OCI-LY7 (cell line): Measurements from ENCODE around the gene TMEM53. TPM values are rescaled to one million over a fixed set of nuclear protein-coding genes. Genes with fewer than 3 reads are reported as not detected.

ENCODE experiments used
- BruUV-seq: library from RNA; stranded (reverse); fragments of 400-500 nt; replicated peaks from 2 replicates; lab custom pipeline; 2021; lab: Mats Ljungman, UMichigan
- CTCF ChIA-PET: fragments of 300-600 bp; sonication (Branson Sonifier 250); formaldehyde crosslinking; loops from one replicate; lab custom pipeline; 2022; ENCODE audit warnings: antibody characterized with exemption; ENCODE audit not compliant: unreplicated experiment; lab: Charles Lee
- POLR2A ChIA-PET: fragments of 300-600 bp; sonication (Branson Sonifier 250); formaldehyde crosslinking; loops from one replicate; lab custom pipeline; 2022; ENCODE audit warnings: antibody characterized with exemption; lab: Charles Lee
- DNase-seq: peaks from one replicate; pipeline ENCODE4 v3.0.0-alpha.2; 2015; ENCODE audit warnings: low spot score
- H2AFZ ChIP-seq: fragments of 200-600 bp; sonication (generic), shearing (Covaris generic); 2 replicates; pipeline ENCODE4 v1.6.1; 2014; ENCODE audit warnings: mild to moderate bottlenecking, antibody characterized with exemption, low read length, moderate library complexity
- H3K27ac ChIP-seq: fragments of 200-600 bp; sonication (generic); 2 replicates; pipeline ENCODE4 v1.5.1; 2014; ENCODE audit warnings: mixed run types, low read depth, mild to moderate bottlenecking, moderate library complexity, low read length, inconsistent platforms; ENCODE audit not compliant: poor library complexity, severe bottlenecking
- H3K36me3 ChIP-seq: fragments of 200-600 bp; sonication (generic); 2 replicates; pipeline ENCODE4 v1.6.1; 2014; ENCODE audit warnings: mild to moderate bottlenecking, antibody characterized with exemption, low read length, moderate library complexity, mixed read lengths; ENCODE audit not compliant: insufficient read depth
- H3K4me1 ChIP-seq: fragments of 200-600 bp; sonication (generic); 2 replicates; pipeline ENCODE4 v1.5.1; 2014; ENCODE audit warnings: mild to moderate bottlenecking, low read length; ENCODE audit not compliant: insufficient read depth, poor library complexity, severe bottlenecking
- H3K4me2 ChIP-seq: fragments of 200-600 bp; sonication (generic); 2 replicates; pipeline ENCODE4 v1.6.1; 2014; ENCODE audit warnings: mild to moderate bottlenecking, low read length
- H3K4me3 ChIP-seq: fragments of 200-600 bp; sonication (generic); 2 replicates; pipeline ENCODE4 v1.5.1; 2014; ENCODE audit warnings: mild to moderate bottlenecking, low read depth, low read length; ENCODE audit not compliant: poor library complexity, severe bottlenecking
- H3K79me2 ChIP-seq: fragments of 200-600 bp; sonication (generic); 2 replicates; pipeline ENCODE4 v1.6.1; 2016; ENCODE audit warnings: low read depth, mild to moderate bottlenecking, low read length, moderate library complexity, mixed read lengths; ENCODE audit not compliant: insufficient read depth
- H3K9me2 ChIP-seq: fragments of 200-600 bp; sonication (generic); 2 replicates; pipeline ENCODE4 v1.6.1; 2016; ENCODE audit warnings: mild to moderate bottlenecking, low read length, mixed read lengths; ENCODE audit not compliant: insufficient read depth
- H3K9me3 ChIP-seq: fragments of 200-600 bp; sonication (generic); 2 replicates; pipeline ENCODE4 v1.6.1; 2014; ENCODE audit warnings: mild to moderate bottlenecking, mixed run types, low read length, mixed read lengths
- H4K20me1 ChIP-seq: fragments of 200-600 bp; sonication (generic); 2 replicates; pipeline ENCODE4 v1.6.1; 2014; ENCODE audit warnings: mild to moderate bottlenecking, antibody characterized with exemption, low read length, moderate library complexity, mixed read lengths; ENCODE audit not compliant: insufficient read depth
- EZH2phosphoT487 ChIP-seq: fragments of 200-600 bp; sonication (generic); IDR thresholded peaks from 2 replicates; pipeline ENCODE4 v1.6.1; 2018; ENCODE audit warnings: low read depth, borderline replicate concordance, mild to moderate bottlenecking, mixed run types, antibody characterized with exemption, low read length, moderate library complexity, mixed read lengths
- intact Hi-C: fragments of 100-400 bp; cut with micrococcal nuclease; formaldehyde crosslinking; loops from one replicate; pipeline ENCODE4 v1.10.0; 2022; ENCODE audit not compliant: unreplicated experiment
- total RNA-seq, 2 experiments: library from RNA; depleted of rRNA in 1 of 2; stranded (reverse); fragments of >200 nt in 1 of 2; shearing (Covaris generic) in 1 of 2; gene quantifications; 2 replicates each; pipeline ENCODE4 v1.2.3, GENCODE V29; 2014 to 2022
- TF ChIP-seq, protein P1 (sequence below): fragments of 200-600 bp; sonication (generic); conservative IDR thresholded peaks from 2 replicates; pipeline ENCODE4 v1.5.1; 2014; ENCODE audit warnings: mild to moderate bottlenecking, antibody characterized with exemption, low read length, moderate library complexity, mixed read lengths

The TMEM53 gene
- total RNA-seq, 2 experiments from 2014 or later: 6.6 to 8.1 TPM

GRCh38 chr1:44640200-44640853 lies 34.0 kb downstream of the TMEM53 start:
- intact Hi-C loops: no loop called here
- peaks cover 98% of the 10 kb centered on the region for H3K36me3 ChIP-seq
- POLR2A ChIA-PET: no interaction called here

GRCh38 chr1:44637702-44638411 lies 36.4 kb downstream of the TMEM53 start:
- Histone ChIP-seq H4K20me1 (no peaks in the 10 kb centered on the region), H3K4me3 (no peak overlapping the region), H3K79me2 (peaks cover 19% of the 10 kb centered on the region), H3K9me2 (no peaks in the 10 kb centered on the region), H3K27ac (no peak overlapping the region), H3K36me3 (peaks cover 98% of the 10 kb centered on the region), H3K9me3 (no peaks in the 10 kb centered on the region), H3K4me1 (peaks cover 16% of the 10 kb centered on the region), H2AFZ (no peak overlapping the region), H3K4me2 (no peak overlapping the region)
- DNase-seq: no peak
- intact Hi-C loops: no loop called here
- POLR2A ChIA-PET: interaction anchor here (1.6 kb wide), 1 partner anchor 10 kb away, joined by 5 read pairs; no protein-coding TSS in a partner anchor
- CTCF ChIA-PET: interaction anchor here (1.0 kb wide), 1 partner anchor 13 kb away, joined by 3 read pairs; no protein-coding TSS in a partner anchor
- TF ChIP-seq EZH2phosphoT487: no peak
- TF ChIP-seq, protein P1, sequence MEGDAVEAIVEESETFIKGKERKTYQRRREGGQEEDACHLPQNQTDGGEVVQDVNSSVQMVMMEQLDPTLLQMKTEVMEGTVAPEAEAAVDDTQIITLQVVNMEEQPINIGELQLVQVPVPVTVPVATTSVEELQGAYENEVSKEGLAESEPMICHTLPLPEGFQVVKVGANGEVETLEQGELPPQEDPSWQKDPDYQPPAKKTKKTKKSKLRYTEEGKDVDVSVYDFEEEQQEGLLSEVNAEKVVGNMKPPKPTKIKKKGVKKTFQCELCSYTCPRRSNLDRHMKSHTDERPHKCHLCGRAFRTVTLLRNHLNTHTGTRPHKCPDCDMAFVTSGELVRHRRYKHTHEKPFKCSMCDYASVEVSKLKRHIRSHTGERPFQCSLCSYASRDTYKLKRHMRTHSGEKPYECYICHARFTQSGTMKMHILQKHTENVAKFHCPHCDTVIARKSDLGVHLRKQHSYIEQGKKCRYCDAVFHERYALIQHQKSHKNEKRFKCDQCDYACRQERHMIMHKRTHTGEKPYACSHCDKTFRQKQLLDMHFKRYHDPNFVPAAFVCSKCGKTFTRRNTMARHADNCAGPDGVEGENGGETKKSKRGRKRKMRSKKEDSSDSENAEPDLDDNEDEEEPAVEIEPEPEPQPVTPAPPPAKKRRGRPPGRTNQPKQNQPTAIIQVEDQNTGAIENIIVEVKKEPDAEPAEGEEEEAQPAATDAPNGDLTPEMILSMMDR: no peak
- no TSS peak for BruUV-seq

More at GRCh38 chr1:44640200-44640853, 34.0 kb downstream of the TMEM53 start:
- H3K4me3 ChIP-seq: no peak overlapping the region
- H3K9me2 ChIP-seq: no peaks in the 10 kb centered on the region
- BruUV-seq: no TSS peak
- CTCF ChIA-PET: no interaction called here
- TF ChIP-seq, protein P1: no peak
- TF ChIP-seq EZH2phosphoT487: no peak
- no peak overlapping the region for H3K27ac ChIP-seq
- no peaks in the 10 kb centered on the region; the same call in 1 of the 2 replicates for H4K20me1 ChIP-seq
- no peaks in the 10 kb centered on the region for H3K4me1 ChIP-seq
- no peak overlapping the region for H3K4me2 ChIP-seq
- no peaks in the 10 kb centered on the region for H3K9me3 ChIP-seq
- no peak for DNase-seq
- no peak overlapping the region for H2AFZ ChIP-seq
- H3K79me2 ChIP-seq: no peaks in the 10 kb centered on the region
